ENCODE measurements around the gene PTPRD. TPM values are rescaled to one million over a fixed set of nuclear protein-coding genes. Genes with fewer than 3 reads are reported as not detected.

Gene PTPRD
- total and polyA plus RNA-seq, 2 experiments from 2014 or later = 11.5 to 58.0 TPM

- no peak overlapping the region for H3K4me3 ChIP-seq
- no peaks in the 10 kb centered on the region for H3K36me3 Mint-ChIP-seq (ENCODE audit: low read depth)
- TF ChIP-seq, protein P1, sequence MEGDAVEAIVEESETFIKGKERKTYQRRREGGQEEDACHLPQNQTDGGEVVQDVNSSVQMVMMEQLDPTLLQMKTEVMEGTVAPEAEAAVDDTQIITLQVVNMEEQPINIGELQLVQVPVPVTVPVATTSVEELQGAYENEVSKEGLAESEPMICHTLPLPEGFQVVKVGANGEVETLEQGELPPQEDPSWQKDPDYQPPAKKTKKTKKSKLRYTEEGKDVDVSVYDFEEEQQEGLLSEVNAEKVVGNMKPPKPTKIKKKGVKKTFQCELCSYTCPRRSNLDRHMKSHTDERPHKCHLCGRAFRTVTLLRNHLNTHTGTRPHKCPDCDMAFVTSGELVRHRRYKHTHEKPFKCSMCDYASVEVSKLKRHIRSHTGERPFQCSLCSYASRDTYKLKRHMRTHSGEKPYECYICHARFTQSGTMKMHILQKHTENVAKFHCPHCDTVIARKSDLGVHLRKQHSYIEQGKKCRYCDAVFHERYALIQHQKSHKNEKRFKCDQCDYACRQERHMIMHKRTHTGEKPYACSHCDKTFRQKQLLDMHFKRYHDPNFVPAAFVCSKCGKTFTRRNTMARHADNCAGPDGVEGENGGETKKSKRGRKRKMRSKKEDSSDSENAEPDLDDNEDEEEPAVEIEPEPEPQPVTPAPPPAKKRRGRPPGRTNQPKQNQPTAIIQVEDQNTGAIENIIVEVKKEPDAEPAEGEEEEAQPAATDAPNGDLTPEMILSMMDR (conservative IDR thresholded peaks at IDR 0.05; ENCODE audit: low read depth in 2 of 2) = no peak
- TF ChIP-seq ETS1 (IDR thresholded peaks at IDR 0.05) = no peak
- no peak for TF ChIP-seq EZH2phosphoT487 (IDR thresholded peaks at IDR 0.05; ENCODE audit: unreplicated experiment)
- TF ChIP-seq JUNB (IDR thresholded peaks at IDR 0.05; ENCODE audit: unreplicated experiment) = no peak
- no peak for TF ChIP-seq STAT1 (IDR thresholded peaks at IDR 0.05; ENCODE audit: unreplicated experiment)
- no peak for TF ChIP-seq EZH2 (IDR thresholded peaks at IDR 0.05; ENCODE audit: low read depth, unreplicated experiment)
- TF ChIP-seq ZNF331 (CRISPR knock-in tag; IDR thresholded peaks at IDR 0.05; ENCODE audit: low read depth) = no peak
- no peak for TF ChIP-seq REST (IDR thresholded peaks at IDR 0.05; ENCODE audit: unreplicated experiment)
- TF ChIP-seq POLR2AphosphoS5 (IDR thresholded peaks at IDR 0.05; ENCODE audit: low read depth) = no peak
- TF ChIP-seq, protein P2, sequence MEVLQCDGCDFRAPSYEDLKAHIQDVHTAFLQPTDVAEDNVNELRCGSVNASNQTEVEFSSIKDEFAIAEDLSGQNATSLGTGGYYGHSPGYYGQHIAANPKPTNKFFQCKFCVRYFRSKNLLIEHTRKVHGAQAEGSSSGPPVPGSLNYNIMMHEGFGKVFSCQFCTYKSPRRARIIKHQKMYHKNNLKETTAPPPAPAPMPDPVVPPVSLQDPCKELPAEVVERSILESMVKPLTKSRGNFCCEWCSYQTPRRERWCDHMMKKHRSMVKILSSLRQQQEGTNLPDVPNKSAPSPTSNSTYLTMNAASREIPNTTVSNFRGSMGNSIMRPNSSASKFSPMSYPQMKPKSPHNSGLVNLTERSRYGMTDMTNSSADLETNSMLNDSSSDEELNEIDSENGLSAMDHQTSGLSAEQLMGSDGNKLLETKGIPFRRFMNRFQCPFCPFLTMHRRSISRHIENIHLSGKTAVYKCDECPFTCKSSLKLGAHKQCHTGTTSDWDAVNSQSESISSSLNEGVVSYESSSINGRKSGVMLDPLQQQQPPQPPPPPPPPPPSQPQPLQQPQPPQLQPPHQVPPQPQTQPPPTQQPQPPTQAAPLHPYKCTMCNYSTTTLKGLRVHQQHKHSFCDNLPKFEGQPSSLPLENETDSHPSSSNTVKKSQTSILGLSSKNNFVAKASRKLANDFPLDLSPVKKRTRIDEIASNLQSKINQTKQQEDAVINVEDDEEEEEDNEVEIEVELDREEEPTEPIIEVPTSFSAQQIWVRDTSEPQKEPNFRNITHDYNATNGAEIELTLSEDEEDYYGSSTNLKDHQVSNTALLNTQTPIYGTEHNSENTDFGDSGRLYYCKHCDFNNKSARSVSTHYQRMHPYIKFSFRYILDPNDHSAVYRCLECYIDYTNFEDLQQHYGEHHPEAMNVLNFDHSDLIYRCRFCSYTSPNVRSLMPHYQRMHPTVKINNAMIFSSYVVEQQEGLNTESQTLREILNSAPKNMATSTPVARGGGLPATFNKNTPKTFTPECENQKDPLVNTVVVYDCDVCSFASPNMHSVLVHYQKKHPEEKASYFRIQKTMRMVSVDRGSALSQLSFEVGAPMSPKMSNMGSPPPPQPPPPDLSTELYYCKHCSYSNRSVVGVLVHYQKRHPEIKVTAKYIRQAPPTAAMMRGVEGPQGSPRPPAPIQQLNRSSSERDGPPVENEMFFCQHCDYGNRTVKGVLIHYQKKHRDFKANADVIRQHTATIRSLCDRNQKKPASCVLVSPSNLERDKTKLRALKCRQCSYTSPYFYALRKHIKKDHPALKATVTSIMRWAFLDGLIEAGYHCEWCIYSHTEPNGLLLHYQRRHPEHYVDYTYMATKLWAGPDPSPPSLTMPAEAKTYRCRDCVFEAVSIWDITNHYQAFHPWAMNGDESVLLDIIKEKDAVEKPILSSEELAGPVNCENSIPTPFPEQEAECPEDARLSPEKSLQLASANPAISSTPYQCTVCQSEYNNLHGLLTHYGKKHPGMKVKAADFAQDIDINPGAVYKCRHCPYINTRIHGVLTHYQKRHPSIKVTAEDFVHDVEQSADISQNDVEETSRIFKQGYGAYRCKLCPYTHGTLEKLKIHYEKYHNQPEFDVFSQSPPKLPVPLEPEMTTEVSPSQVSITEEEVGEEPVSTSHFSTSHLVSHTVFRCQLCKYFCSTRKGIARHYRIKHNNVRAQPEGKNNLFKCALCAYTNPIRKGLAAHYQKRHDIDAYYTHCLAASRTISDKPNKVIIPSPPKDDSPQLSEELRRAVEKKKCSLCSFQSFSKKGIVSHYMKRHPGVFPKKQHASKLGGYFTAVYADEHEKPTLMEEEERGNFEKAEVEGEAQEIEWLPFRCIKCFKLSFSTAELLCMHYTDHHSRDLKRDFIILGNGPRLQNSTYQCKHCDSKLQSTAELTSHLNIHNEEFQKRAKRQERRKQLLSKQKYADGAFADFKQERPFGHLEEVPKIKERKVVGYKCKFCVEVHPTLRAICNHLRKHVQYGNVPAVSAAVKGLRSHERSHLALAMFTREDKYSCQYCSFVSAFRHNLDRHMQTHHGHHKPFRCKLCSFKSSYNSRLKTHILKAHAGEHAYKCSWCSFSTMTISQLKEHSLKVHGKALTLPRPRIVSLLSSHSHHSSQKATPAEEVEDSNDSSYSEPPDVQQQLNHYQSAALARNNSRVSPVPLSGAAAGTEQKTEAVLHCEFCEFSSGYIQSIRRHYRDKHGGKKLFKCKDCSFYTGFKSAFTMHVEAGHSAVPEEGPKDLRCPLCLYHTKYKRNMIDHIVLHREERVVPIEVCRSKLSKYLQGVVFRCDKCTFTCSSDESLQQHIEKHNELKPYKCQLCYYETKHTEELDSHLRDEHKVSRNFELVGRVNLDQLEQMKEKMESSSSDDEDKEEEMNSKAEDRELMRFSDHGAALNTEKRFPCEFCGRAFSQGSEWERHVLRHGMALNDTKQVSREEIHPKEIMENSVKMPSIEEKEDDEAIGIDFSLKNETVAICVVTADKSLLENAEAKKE (CRISPR knock-in tag; IDR thresholded peaks at IDR 0.05) = no peak
- TF ChIP-seq CREB1 (CRISPR knock-in tag; IDR thresholded peaks at IDR 0.05; ENCODE audit: low read depth) = no peak
- no peak for TF ChIP-seq ZNF114 (CRISPR knock-in tag; IDR thresholded peaks at IDR 0.05)
- TF ChIP-seq NANOG (IDR thresholded peaks at IDR 0.05; ENCODE audit: borderline replicate concordance) = no peak
- H3K4me2 ChIP-seq = no peak overlapping the region
- H3K36me3 ChIP-seq (ENCODE audit: insufficient read depth) = no peaks in the 10 kb centered on the region
- no peak overlapping the region for H3K27ac ChIP-seq (ENCODE audit: low read depth)
- H3K4me1 Mint-ChIP-seq = peaks cover 4% of the 10 kb centered on the region; the same call in 1 of the 3 replicates
- H2AFZ ChIP-seq = peak overlapping the region; percentile 33; the same call in 1 of the 2 replicates
- ATAC-seq = no peak
- peaks cover 4% of the 10 kb centered on the region for H3K27me3 Mint-ChIP-seq (ENCODE audit: insufficient read depth, low read depth, poor library complexity)
- H3K4me1 ChIP-seq (ENCODE audit: insufficient read depth) = peaks cover 4% of the 10 kb centered on the region; the same call in 1 of the 2 replicates
- H3K27me3 ChIP-seq (ENCODE audit: insufficient read depth) = no peaks in the 10 kb centered on the region
- no peak for DNase-seq (ENCODE audit: low spot score)
- H4K20me1 ChIP-seq (replicated peaks; ENCODE audit: insufficient read depth) = no peaks in the 10 kb centered on the region
- H3F3A ChIP-seq (replicated peaks; ENCODE audit: low read depth) = no peaks in the 10 kb centered on the region
- peaks cover 8% of the 10 kb centered on the region for H3K9me2 ChIP-seq (ENCODE audit: insufficient read depth)
- no peak overlapping the region for H3K27ac Mint-ChIP-seq
- no peaks in the 10 kb centered on the region for H3K79me2 ChIP-seq (replicated peaks; ENCODE audit: insufficient read depth)
- H3K9me3 Mint-ChIP-seq = no peaks in the 10 kb centered on the region
- H3K4me3 Mint-ChIP-seq = no peak overlapping the region
Measured at GRCh38 chr9:9563817-9564216, 1049.0 kb downstream of the PTPRD start.
